GM12872 (cell line): ENCODE results near the gene RALGAPB.
A peak's percentile ranks its signal among the peaks of the same experiment; 100 is the strongest.

ENCODE experiments used
- TF ChIP-seq, protein P1 (sequence below): IDR thresholded peaks from 3 replicates; pipeline ENCODE4 v1.5.1; 2011; ENCODE audit warnings: low read depth, mild to moderate bottlenecking, low read length, moderate library complexity; ENCODE audit not compliant: insufficient read depth

RALGAPB gene

DNA sequence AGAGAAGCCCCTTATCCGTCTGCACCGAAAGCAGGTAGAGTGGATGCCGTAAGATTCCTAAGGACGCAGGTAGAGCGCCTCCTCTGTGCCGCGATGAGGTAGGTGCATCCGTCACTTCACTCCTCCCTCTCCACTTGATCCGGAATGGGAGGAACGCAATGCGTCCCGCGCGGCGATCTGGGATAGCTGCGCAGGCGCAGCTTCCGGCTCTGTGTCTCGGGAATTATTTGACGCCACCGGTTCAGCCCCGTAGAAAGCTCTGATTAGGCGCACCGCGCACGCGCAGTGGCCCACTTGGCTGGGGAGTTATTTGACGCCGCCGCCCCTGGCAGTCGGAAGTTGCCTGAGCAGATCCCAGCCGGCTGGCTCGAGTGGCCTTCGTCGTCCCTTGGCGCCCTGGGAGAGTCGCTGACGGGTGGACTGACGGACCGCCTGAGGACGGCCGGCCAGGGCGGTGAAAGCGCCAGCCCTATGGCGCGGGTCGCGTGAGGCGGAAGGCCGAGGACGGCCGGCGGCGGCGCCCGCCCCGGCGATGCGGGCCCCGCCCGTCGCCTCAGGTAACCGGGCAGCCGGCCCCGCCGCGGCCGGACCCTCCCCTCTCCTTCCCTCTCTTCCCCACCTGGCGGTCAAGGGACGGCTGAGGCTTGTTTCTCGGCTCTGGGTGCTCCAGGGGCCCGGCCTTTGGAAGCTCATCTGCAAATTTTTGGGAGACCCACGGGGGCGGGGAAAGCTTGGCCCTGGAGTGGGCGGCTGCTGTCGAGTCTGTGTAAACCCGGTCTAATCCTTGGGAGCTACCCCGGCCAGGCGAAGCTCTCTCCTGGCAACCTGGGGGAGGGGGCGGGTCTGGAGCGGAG lies at the start of gene RALGAPB:
Gene RALGAPB (plus strand): TSS at position 331 of the 854 bp plus-strand sequence. CDS start 15,590 bp downstream, outside the sequence.
- TF ChIP-seq, protein P1, sequence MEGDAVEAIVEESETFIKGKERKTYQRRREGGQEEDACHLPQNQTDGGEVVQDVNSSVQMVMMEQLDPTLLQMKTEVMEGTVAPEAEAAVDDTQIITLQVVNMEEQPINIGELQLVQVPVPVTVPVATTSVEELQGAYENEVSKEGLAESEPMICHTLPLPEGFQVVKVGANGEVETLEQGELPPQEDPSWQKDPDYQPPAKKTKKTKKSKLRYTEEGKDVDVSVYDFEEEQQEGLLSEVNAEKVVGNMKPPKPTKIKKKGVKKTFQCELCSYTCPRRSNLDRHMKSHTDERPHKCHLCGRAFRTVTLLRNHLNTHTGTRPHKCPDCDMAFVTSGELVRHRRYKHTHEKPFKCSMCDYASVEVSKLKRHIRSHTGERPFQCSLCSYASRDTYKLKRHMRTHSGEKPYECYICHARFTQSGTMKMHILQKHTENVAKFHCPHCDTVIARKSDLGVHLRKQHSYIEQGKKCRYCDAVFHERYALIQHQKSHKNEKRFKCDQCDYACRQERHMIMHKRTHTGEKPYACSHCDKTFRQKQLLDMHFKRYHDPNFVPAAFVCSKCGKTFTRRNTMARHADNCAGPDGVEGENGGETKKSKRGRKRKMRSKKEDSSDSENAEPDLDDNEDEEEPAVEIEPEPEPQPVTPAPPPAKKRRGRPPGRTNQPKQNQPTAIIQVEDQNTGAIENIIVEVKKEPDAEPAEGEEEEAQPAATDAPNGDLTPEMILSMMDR, result peak; percentile 53

DNA sequence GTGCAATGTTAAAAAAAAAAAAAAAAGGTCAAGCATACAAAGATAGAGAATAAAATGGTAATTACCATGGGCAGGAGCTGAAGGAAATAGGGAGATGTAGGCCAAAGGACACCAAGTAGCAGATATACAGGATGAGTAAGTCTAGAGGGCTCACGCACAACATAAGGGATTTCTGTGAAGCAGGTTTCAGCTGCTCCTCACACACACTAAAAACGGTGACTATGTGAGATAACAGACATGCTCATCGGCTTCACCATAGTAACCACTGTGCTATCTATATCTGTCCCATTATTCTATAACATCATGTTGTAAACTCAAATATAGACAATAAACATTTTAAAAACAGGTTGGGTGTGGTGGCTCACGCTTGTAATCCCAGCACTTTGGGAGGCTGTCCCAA lies 49.1 kb upstream of the RALGAPB start:
- TF ChIP-seq, protein P1, result no peak

DNA sequence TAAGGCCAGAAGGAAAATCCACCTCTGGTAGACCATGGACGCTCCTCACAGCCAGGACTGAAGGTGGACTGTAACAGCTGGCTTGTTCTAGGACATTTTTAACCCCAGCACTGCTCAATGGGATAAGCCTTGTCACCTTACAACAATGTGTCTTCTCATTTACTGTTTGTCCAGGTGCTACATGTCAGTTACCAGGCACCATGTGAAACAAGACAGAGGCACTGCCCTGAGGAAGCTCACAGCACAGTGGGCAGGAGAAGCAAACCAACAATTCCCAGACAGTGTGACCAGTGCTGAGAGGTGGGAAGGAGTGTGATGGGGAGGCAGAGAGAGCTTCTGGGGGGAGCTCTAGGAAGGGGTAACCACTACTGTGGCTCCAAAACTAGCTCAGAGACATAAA lies 48.2 kb upstream of the RALGAPB start:
- TF ChIP-seq, protein P1, result no peak

DNA sequence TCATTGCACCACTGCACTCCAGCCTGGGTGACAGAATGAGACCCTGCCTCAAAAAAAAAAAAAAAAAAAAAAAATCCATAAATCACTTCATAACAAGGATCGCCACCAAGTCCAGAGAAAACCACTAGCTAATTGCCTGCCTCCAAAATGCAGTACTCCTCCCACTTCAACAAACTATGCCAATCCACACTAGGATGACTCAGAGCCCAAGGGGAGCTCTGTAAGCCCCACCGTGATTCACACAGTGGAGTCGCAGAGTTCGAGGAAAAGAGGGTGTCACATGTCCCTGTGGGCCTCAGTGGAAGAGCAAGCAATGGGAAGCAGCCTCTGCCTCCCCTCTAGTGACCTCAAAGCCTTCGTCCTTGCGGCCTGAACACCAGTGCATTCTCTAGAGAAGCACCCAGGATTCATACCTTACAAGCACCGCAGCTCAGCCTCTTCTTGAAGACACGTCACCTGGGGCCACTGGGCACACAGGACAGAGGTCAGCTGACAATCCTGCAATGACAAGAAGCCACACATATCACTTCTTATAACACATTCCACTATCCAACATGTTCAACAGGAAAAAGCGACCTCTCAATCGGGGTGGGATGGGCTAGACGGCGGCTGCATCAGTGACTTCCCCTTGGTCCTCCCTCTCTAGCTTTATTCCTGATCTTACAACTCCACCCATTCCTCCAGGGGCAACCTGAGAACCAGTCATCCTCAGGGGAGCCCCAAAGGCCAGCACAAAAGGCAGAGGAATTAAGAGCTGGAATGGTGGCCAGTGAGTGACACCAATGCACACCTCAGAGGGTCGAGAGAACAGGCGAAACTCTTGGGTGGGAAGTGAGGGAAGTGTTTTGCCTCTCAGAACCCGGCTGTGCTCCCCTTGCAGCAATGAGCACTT lies 46.4 kb upstream of the RALGAPB start:
- TF ChIP-seq, protein P1, result no peak

DNA sequence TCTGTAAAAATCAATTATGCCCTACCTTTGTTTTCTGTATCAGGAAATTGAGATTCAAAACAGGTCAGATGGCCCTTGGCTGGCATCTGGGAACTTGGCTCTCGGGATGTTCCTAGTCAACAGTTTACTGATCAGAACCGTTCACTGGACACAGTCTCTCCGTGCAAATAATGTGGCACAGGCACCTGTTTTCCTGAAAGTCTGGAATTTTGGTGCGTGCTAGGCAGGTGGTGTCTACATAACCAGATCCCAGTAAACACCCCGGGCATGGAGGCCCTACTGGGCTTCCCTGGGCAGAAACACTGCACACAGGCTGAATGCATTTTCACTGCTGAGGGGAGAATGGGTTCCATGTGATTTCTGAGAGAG lies 45.0 kb upstream of the RALGAPB start:
- TF ChIP-seq, protein P1, result no peak

DNA sequence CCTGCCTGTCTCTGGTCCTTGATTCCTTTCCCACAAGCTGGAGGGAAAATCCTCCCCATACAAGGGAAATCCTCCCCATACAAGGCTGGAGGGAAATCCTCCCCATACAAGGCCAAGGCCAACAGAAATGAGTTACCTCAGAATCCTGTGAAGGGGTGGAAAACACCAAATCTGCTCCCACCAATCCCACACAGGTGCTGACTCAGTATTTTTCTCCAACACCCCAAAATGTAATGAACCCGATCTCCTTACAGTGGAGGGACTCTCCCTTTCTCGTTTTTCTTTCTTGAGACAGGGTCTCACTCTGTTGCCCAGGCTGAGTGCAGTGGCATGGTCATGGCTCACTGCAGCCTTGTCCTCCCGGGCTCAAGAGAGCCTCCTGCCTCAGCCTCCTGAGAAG lies 43.8 kb upstream of the RALGAPB start:
- TF ChIP-seq, protein P1, result no peak

DNA sequence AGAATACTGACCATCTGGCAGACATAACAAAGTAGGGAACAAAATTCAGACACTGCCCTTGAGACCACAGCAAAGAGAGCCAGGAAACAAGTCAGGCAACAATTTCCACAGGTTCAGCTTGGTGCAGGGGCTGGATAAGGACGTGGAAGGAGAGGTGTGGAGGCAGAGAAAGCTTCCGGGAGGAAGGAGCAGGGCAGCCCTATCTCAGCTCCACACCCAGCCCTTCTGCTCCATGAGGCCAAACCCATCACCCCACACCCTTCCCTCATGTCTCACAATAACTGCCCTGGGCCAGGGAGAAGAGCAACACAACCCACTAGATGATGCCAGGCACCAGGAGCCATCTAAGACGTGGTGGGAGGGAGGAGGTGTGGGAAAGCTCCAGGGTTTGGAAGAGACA lies 43.3 kb upstream of the RALGAPB start:
- TF ChIP-seq, protein P1, result no peak
